Fibroblast of villous mesenchyme (primary cell): ENCODE data around the gene PAX2. TPM values are rescaled to one million over a fixed set of nuclear protein-coding genes. Genes with fewer than 3 reads are reported as not detected.

ENCODE experiments used
- DNase-seq: peaks from one replicate; pipeline ENCODE4 v3.0.0-alpha.2; 2010; ENCODE audit warnings: low read depth
- H3K4me3 ChIP-seq: 2 replicates; pipeline ENCODE4 v1.5.1; 2011; ENCODE audit warnings: low read depth, mild to moderate bottlenecking, low read length
- CTCF ChIP-seq: IDR thresholded peaks from 2 replicates; pipeline ENCODE4 v1.5.1; 2012; ENCODE audit warnings: low read depth, mild to moderate bottlenecking, low read length; ENCODE audit not compliant: insufficient read depth
- total RNA-seq: library from RNA; depleted of rRNA; stranded (reverse); fragments of >200 nt; gene quantifications from 2 replicates; pipeline ENCODE4 v1.2.3, GENCODE V29; 2012

Gene PAX2
- total RNA-seq, 1 donor: not detected

GRCh38 chr10:100750291-100751210 is 5.2 kb downstream of the PAX2 start:
- DNase-seq: no peak
- no peak overlapping the region for H3K4me3 ChIP-seq
- TF ChIP-seq CTCF: no peak

DNA sequence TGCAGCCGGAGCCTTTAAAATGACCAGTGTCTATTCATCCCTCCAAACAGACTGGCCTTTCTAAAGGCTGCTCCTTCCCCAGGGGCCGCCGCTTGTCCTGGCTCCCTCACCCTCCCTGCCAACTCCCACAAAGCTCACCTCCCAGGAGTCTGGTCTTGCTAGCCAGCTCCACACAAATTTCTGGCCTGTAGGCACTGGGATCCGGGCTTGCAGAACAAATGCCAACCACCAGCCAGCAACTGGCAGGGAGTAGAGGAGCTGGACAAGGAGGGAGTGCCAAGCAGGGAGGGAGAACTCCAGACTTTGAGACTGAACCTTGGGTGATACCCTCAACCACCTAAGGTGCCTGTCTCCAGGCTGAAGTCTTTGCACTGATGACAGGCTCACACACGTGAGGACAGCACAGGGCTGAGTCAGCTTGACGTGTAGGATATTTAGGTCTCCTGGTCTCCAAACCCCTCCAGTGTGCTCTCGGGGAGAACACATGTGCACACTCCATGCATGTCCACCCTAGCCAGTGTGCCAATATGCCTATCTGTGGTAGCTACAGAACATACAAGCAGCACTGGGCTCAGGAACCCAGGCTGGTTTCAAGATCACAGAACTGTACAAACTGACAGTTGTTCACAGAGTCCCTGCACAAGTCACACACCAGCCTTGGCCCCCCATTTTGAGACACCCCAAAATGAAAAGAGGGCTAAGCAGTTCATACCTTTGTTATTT is 6.0 kb downstream of the PAX2 start:
- DNase-seq: no peak
- no peak overlapping the region for H3K4me3 ChIP-seq
- TF ChIP-seq CTCF: no peak

GRCh38 chr10:100755821-100756220 is 10.4 kb downstream of the PAX2 start:
- H3K4me3 ChIP-seq: no peak overlapping the region
- DNase-seq: no peak
- no peak for TF ChIP-seq CTCF

DNA sequence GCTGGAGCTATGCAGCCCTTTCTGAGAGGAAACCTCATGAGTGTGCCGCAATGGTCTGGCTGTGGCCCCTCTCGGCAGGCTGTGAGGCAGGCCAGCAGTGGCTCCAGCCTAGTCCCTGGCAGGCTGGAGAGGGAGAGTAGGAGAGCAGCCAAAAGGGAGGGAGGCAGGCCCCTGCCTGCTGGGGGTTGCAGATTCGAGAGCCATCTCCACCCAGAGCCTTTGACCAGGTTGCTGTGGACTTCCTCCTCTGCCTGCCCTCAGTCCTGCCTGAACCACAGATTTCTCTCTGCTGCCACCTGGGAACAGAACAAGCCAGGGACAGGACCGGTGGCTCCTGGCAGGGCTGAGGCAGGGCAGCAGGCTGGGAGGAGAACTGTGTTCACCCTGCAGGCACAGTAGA is 13.9 kb downstream of the PAX2 start:
- DNase-seq: no peak
- no peak for TF ChIP-seq CTCF
- no peak overlapping the region for H3K4me3 ChIP-seq

- TF ChIP-seq CTCF: no peak
- DNase-seq: no peak
Observed at GRCh38 chr10:100760726-100761125, 15.3 kb downstream of the PAX2 start.

GRCh38 chr10:100761191-100761590 is 15.8 kb downstream of the PAX2 start:
- DNase-seq: no peak
- no peak overlapping the region for H3K4me3 ChIP-seq
- TF ChIP-seq CTCF: no peak

More at GRCh38 chr10:100760726-100761125, 15.3 kb downstream of the PAX2 start:
- H3K4me3 ChIP-seq: no peak overlapping the region
